BE2C (cell line): ENCODE results near the gene MBD1.
"Not testable (repeated sequence)": the region's sequence is repeated elsewhere in the genome, so short reads cannot be mapped to it uniquely, and the experiment has no call there.

ENCODE experiments used
- DNase-seq: peaks from one replicate; pipeline ENCODE4 v3.0.0-alpha.2; 2020
- H3K27me3 ChIP-seq: fragments of 250-450 bp; sonication (Bioruptor Pico); 2 replicates; pipeline ENCODE4 v1.5.1; 2020; ENCODE audit warnings: mild to moderate bottlenecking
- H3K36me3 ChIP-seq: fragments of 250-450 bp; sonication (Bioruptor Pico); 2 replicates; pipeline ENCODE4 v1.5.1; 2020; ENCODE audit warnings: mild to moderate bottlenecking
- H3K4me1 ChIP-seq: fragments of 250-450 bp; sonication (Bioruptor Pico); 2 replicates; pipeline ENCODE4 v1.5.1; 2020
- H3K4me3 ChIP-seq: 2 replicates; pipeline ENCODE4 v1.5.1; 2011; ENCODE audit warnings: low read depth, low read length
- H3K9me3 ChIP-seq: fragments of 250-450 bp; sonication (Bioruptor Pico); 2 replicates; pipeline ENCODE4 v1.5.1; 2020
- TF ChIP-seq, protein P1 (sequence below): IDR thresholded peaks from 2 replicates; pipeline ENCODE4 v1.5.1; 2012; ENCODE audit warnings: mild to moderate bottlenecking, low read depth, low read length

MBD1 gene

DNA sequence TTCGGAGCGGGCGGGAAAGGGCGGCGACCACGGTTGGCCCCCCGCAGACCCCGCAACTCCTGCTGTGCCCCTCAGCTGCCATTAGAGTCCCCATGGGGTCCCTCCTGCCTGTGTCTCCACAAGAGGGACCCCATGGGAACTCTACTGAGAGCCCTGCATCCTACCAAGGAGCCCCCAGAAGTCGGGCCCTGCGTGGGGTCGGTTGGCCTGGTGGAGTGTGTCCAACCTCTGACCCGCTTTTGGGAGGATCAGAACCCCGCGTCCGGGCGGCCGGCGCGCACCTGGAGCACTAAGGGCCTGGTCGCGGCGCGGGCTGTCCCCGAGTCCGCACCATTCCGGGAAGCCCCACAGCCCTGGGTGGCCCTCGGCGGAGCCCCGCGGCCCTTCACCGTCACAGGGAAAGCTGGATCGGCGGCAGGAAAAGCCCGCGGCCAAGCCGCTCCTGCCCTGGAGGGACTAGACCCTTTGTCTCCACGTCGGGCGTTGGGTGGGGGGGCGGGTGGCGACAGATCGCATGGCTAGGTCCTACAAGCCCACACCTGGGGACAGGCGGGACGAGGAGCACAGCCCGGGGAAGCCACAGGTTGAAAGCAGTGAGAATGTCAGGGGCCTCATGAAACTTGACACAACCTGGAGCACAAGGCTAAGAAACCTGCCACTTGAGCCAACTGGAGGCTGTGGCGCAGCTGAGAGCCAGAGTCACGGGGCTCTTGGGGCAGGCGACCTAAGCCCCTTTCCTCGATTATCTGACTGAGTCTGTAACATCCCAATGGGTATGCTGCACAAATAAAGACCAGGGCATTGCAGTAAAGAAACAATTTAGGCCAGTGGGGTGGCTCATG, 17.3 kb upstream of the MBD1 start:
- Histone ChIP-seq H3K36me3 (no peaks in the 10 kb centered on the region), H3K4me1 (no peaks in the 10 kb centered on the region), H3K27me3 (peaks cover 3% of the 10 kb centered on the region; the same call in 1 of the 2 replicates), H3K4me3 (no peak overlapping the region), H3K9me3 (no peaks in the 10 kb centered on the region)
- DNase-seq: no peak
- TF ChIP-seq, protein P1, sequence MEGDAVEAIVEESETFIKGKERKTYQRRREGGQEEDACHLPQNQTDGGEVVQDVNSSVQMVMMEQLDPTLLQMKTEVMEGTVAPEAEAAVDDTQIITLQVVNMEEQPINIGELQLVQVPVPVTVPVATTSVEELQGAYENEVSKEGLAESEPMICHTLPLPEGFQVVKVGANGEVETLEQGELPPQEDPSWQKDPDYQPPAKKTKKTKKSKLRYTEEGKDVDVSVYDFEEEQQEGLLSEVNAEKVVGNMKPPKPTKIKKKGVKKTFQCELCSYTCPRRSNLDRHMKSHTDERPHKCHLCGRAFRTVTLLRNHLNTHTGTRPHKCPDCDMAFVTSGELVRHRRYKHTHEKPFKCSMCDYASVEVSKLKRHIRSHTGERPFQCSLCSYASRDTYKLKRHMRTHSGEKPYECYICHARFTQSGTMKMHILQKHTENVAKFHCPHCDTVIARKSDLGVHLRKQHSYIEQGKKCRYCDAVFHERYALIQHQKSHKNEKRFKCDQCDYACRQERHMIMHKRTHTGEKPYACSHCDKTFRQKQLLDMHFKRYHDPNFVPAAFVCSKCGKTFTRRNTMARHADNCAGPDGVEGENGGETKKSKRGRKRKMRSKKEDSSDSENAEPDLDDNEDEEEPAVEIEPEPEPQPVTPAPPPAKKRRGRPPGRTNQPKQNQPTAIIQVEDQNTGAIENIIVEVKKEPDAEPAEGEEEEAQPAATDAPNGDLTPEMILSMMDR: no peak

DNA sequence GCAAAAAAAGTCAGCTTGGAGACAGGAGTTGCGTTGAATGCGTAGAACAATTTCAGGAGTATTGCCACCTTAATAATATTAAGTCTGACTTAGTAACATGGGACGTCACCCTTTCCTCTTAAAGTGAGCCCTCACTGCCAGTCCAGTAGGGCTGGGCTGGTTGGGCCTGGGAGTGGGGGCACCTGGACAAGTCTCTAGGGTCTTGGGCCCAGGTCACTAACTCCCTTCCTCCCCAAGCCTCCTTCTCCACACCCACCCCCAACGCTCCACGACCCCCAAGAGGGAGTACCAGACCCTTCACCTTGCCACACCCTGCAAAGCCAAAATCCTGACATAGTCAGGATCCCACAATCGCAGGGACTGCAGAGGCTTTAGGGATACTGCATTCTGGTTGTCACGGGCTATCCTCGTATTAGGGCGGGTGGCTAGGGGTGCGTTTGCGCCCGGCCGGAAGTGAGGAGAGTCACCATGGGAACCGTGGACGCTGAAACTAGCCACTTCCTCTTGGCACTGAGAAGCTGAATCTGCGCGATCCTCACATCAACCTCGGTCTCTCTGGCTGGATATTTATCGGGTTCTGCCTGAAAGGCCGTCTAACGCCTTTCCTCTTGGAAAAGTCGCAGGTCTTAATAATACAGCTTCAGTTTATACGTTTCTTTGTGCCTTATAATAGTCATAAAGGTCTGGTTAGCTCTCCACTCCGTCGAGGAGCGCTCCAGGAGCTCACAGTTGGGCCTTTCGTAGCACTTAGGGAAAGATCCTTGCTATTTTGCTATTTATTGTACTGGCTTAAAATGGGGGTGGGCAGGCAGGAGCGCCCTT, 16.5 kb upstream of the MBD1 start:
- TF ChIP-seq, protein P1: no peak
- H3K4me3 ChIP-seq: peak overlapping the region; percentile 53

DNA sequence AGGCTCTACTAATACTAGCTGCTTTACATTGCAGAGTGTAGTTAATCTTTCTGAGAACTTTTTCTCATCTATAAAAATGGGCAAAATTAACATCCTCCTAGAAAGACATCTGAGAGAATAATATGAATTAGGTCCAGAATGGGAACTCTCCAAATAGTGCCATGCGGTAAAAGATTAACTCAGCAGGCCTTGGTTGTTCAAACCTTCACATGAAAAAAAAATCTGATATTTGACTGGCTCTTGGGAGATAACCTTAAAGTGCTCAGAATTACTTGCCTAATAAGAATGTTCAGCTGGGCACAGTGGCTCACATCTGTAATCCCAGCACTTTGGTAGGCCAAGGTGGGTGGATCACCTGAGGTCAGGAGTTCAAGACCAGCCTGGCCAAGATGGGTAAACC, 11.7 kb upstream of the MBD1 start:
- no peaks in the 10 kb centered on the region for H3K9me3 ChIP-seq
- no peaks in the 10 kb centered on the region for H3K4me1 ChIP-seq
- no peaks in the 10 kb centered on the region for H3K36me3 ChIP-seq
- no peak for DNase-seq
- no peak overlapping the region for H3K4me3 ChIP-seq
- TF ChIP-seq, protein P1: no peak
- H3K27me3 ChIP-seq: no peaks in the 10 kb centered on the region

More for the DNA sequence above, 16.5 kb upstream of the MBD1 start:
- no peaks in the 10 kb centered on the region for H3K36me3 ChIP-seq
- no peaks in the 10 kb centered on the region for H3K9me3 ChIP-seq
- peaks cover 3% of the 10 kb centered on the region; the same call in 1 of the 2 replicates for H3K27me3 ChIP-seq
- no peaks in the 10 kb centered on the region for H3K4me1 ChIP-seq
- DNase-seq: peak; percentile 38

DNA sequence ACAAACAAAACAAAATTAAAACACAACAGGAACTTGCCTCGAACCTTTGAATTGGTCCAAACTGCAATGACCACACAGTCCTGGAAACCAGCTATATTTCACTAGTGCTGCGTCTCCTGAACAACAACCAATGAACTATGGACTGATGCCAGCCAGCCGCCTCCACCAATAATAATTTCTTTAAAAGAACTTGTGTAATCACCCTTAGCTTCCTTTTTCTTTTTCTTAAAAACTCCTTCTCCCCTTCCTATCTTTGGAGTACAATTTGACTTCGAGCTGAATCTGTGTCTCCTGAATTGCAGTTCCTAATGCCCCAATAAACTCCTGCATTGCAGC, 7.8 kb upstream of the MBD1 start:
- Histone ChIP-seq H3K4me1 (no peaks in the 10 kb centered on the region), H3K27me3 (no peaks in the 10 kb centered on the region), H3K9me3 (no peaks in the 10 kb centered on the region), H3K4me3 (no peak overlapping the region), H3K36me3 (no peaks in the 10 kb centered on the region; the same call in 1 of the 2 replicates)
- TF ChIP-seq, protein P1: no peak
- DNase-seq: no peak

DNA sequence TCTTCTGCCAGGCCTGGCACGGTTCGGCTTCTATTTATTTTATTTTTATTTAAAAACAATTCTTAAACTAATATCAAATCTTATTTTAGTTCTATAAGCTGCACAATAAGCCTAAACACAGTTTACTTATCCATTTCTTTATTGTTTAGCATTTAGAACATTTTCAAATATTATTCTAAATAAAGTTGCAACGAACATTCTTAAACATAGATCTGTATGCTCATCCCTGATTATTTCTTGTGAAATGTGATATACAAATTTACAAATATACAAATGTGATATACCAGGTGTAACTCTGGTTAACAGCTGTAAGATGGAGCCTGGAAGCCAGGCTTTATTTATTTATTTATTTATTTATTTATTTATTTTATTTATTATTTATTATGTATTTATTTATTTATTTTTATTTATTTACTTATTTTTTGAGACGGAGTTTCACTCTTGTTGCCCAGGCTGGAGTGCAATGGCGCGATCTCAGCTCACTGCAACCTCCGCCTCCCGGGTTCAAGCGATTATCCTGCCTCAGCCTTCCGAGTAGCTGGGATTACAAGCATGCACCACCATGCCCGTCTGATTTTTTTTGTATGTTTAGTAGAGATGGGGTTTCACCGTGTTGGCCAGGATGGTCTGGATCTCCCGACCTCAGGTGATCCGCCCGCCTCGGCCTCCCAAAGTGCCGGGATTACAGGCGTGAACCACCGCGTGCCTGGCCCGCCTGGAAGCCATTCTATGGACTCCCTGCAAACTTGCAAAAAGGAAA, 7.2 kb upstream of the MBD1 start:
- H3K27me3 ChIP-seq, H3K4me1 ChIP-seq, H3K36me3 ChIP-seq, DNase-seq, H3K9me3 ChIP-seq: not testable (repeated sequence)
- H3K4me3 ChIP-seq: peak overlapping the region; percentile 80

DNA sequence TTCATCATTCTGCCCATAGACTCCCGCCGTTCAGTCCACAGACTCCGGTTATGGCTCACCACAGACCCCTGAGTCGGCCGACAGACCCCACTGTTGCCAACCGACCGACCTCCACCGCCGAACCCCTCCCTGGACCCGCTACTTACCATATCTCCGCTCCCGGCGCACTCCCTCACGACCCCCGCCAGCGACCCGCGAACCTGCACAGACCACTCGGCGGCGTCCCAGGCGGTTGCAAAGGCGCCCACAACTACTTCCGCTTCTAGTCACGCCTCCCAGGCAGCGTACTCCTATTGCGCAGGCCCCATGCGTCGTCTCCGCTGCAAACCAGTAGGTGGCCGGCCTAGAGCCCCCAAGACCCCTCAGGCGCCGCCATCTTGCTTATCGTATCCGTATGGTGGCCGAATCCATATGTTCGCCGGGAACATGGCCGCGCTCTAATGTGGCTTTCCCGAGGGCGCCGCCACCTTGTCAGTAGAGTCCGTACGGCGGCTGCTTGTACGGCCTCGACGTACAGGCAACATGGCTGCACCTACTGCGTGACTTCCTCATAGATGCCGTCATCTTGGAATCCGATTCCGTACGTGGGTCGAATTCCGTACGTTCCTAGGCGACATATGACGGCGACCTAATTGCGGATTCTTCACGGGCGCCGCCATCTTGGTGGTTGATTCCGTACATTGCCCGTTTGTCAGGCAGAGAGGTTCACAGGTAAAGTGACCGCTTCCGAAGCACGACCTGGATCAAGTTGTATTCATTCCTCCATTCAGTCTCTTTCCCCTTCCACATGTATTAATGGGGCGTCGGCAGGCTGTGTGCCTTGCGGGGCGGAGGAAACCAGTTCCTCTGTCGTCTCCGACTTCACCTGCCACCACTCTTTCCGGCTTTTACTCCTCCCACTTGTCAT, 6.4 kb upstream of the MBD1 start, which contains the start of gene CXXC1:
Gene CXXC1 (minus strand): TSS at position 252 of the 907 bp plus-strand sequence. CDS start 103 bp downstream, at position 149.
- no peaks in the 10 kb centered on the region; the same call in 1 of the 2 replicates for H3K36me3 ChIP-seq
- no peaks in the 10 kb centered on the region for H3K4me1 ChIP-seq
- H3K27me3 ChIP-seq: no peaks in the 10 kb centered on the region
- TF ChIP-seq, protein P1: peak; percentile 40
- H3K4me3 ChIP-seq: peak within 1 kb of the TSS; percentile 80
- no peaks in the 10 kb centered on the region for H3K9me3 ChIP-seq
- peak; percentile 94 for DNase-seq
